Endothelial cell of umbilical vein (primary cell): Measurements from ENCODE around the gene PSME4. TPM values are rescaled to one million over a fixed set of nuclear protein-coding genes. Genes with fewer than 3 reads are reported as not detected.
A peak's percentile ranks its signal among the peaks of the same experiment; 100 is the strongest.

Experiments
- BruUV-seq: library from RNA; stranded (reverse); fragments of 400-500 nt; replicated peaks from 2 replicates; lab custom pipeline; 2021; lab: Mats Ljungman, UMichigan
- CTCF ChIA-PET: fragments of 300-600, 350-600 bp; sonication (Branson Sonifier 250); formaldehyde crosslinking; loops from one replicate; lab custom pipeline; 2021; ENCODE audit warnings: antibody characterized with exemption, inconsistent platforms; lab: Charles Lee
- POLR2A ChIA-PET: fragments of 300-600, 350-600 bp; sonication (Branson Sonifier 250); formaldehyde crosslinking; loops from one replicate; lab custom pipeline; 2021; ENCODE audit warnings: antibody characterized with exemption, inconsistent platforms; lab: Charles Lee
- DNase-seq: peaks from one replicate; pipeline ENCODE4 v3.0.0-alpha.2; 2011; ENCODE audit warnings: low read depth, low spot score
- FAIRE-seq: peaks from 2 replicates; lab custom pipeline; 2011; peaks lifted over from hg19 to GRCh38; lab: Jason Lieb, UNC
- H2AFZ ChIP-seq: 2 replicates; pipeline ENCODE4 v1.6.0; 2012; ENCODE audit warnings: low read depth, low read length, control low read depth, inconsistent platforms
- H3K27ac ChIP-seq: 2 replicates; pipeline ENCODE4 v1.5.1; 2011; ENCODE audit warnings: low read depth, mild to moderate bottlenecking, control low read depth, low read length, moderate library complexity; ENCODE audit not compliant: insufficient read depth
- H3K27me3 ChIP-seq, 2 experiments: 2 replicates each; pipeline versions ENCODE4 v1.6.0 to v1.6.1; 2011; ENCODE audit warnings: low read length in 2 of 2, mixed read lengths in 1 of 2; ENCODE audit not compliant: control insufficient read depth in 2 of 2, insufficient read depth in 2 of 2
- H3K36me3 ChIP-seq, 2 experiments: 2 replicates in 1 of 2; 3 replicates in 1 of 2; pipeline ENCODE4 v1.5.1; 2011; ENCODE audit warnings: low read length in 2 of 2, mild to moderate bottlenecking in 1 of 2, moderate library complexity in 1 of 2; ENCODE audit not compliant: control insufficient read depth in 2 of 2, insufficient read depth in 2 of 2; ENCODE audit errors: extremely low read depth in 1 of 2
- H3K4me1 ChIP-seq: 3 replicates; pipeline ENCODE4 v1.5.1; 2011; ENCODE audit warnings: mild to moderate bottlenecking, low read length; ENCODE audit not compliant: control insufficient read depth, insufficient read depth; ENCODE audit errors: extremely low read depth
- H3K4me2 ChIP-seq: 2 replicates; pipeline ENCODE4 v1.6.1; 2011; ENCODE audit warnings: low read length, control low read depth, mixed read lengths; ENCODE audit not compliant: insufficient read depth
- H3K4me3 ChIP-seq, 3 experiments: fragments of 200-600 bp in 1 of 3; sonication (generic), shearing (Covaris generic) in 1 of 3; replicated peaks in 1 of 3; 2 replicates each; pipeline ENCODE4 v1.5.1; 2011 to 2016; ENCODE audit warnings: control low read depth in 3 of 3, low read length in 3 of 3, mild to moderate bottlenecking in 2 of 3, inconsistent platforms in 1 of 3, low read depth in 1 of 3, moderate library complexity in 1 of 3; ENCODE audit not compliant: insufficient read depth in 1 of 3
- H3K79me2 ChIP-seq: 2 replicates; pipeline ENCODE4 v1.6.0; 2012; ENCODE audit warnings: low read length, inconsistent platforms; ENCODE audit not compliant: control insufficient read depth, insufficient read depth
- H3K9ac ChIP-seq: replicated peaks from 2 replicates; pipeline ENCODE3; 2011; ENCODE audit warnings: low read length, control low read depth; ENCODE audit not compliant: insufficient read depth; ENCODE audit errors: extremely low read depth
- H3K9me1 ChIP-seq: replicated peaks from 3 replicates; pipeline ENCODE4 v1.6.0; 2011; ENCODE audit warnings: mild to moderate bottlenecking, low read length; ENCODE audit not compliant: control insufficient read depth, insufficient read depth; ENCODE audit errors: extremely low read depth
- H3K9me3 ChIP-seq: replicated peaks from 2 replicates; pipeline ENCODE4 v1.5.1; 2012; ENCODE audit warnings: low read length, inconsistent platforms; ENCODE audit not compliant: control insufficient read depth, insufficient read depth
- H4K20me1 ChIP-seq: replicated peaks from 2 replicates; pipeline ENCODE3; 2011; ENCODE audit warnings: mild to moderate bottlenecking, low read length; ENCODE audit not compliant: control insufficient read depth, insufficient read depth; ENCODE audit errors: extremely low read depth
- CTCF ChIP-seq, 2 donors: IDR thresholded peaks; 1 replicate in 1 of 2; 2 replicates in 1 of 2; pipeline ENCODE4 v1.5.1; 2011; ENCODE audit warnings: low read length in 2 of 2, mild to moderate bottlenecking in 2 of 2, moderate library complexity in 2 of 2, control low read depth in 1 of 2, inconsistent platforms in 1 of 2, low read depth in 1 of 2; ENCODE audit not compliant: insufficient read depth in 1 of 2; ENCODE audit errors: extremely low read depth in 1 of 2
- EZH2 ChIP-seq: IDR thresholded peaks from 2 replicates; pipeline ENCODE4 v1.6.1; 2012; ENCODE audit warnings: borderline replicate concordance, low read depth, mild to moderate bottlenecking, moderate library complexity, low read length, inconsistent platforms; ENCODE audit not compliant: severe bottlenecking
- FOS ChIP-seq: IDR thresholded peaks from 2 replicates; pipeline ENCODE4 v1.6.1; 2011; ENCODE audit warnings: mild to moderate bottlenecking, low read length, moderate library complexity, borderline replicate concordance; ENCODE audit not compliant: insufficient read depth
- GATA2 ChIP-seq: IDR thresholded peaks from 2 replicates; pipeline ENCODE4 v1.7.0; 2011; ENCODE audit warnings: low read depth, mild to moderate bottlenecking, moderate library complexity, mixed read lengths, low read length; ENCODE audit not compliant: insufficient read length, insufficient read depth
- JUN ChIP-seq: IDR thresholded peaks from 2 replicates; pipeline ENCODE4 v1.6.1; 2011; ENCODE audit warnings: borderline replicate concordance, low read depth; ENCODE audit not compliant: insufficient read length, insufficient read depth
- MAX ChIP-seq: IDR thresholded peaks from 2 replicates; pipeline ENCODE4 v1.6.1; 2011; ENCODE audit not compliant: insufficient read depth, insufficient read length
- MYC ChIP-seq: IDR thresholded peaks from one replicate; pipeline ENCODE4 v1.6.1; 2011; ENCODE audit warnings: mild to moderate bottlenecking, low read depth, low read length
- POLR2A ChIP-seq: IDR thresholded peaks from 2 replicates; pipeline ENCODE4 v1.6.1; 2012; ENCODE audit warnings: low read depth, mild to moderate bottlenecking, control low read depth, low read length
- POLR2AphosphoS5 ChIP-seq: IDR thresholded peaks from 2 replicates; pipeline ENCODE4 v1.6.1; 2012; ENCODE audit warnings: low read depth, mild to moderate bottlenecking, control low read depth, low read length, moderate library complexity; ENCODE audit not compliant: insufficient read depth
- dilution Hi-C: fragments of 300-500 bp; cut with MboI; formaldehyde crosslinking; loops from one replicate; pipeline ENCODE4 v1.15.0; 2019; ENCODE audit warnings: low sequenced_read_pairs; ENCODE audit not compliant: extremely low pct_ligation_motif_present
- intact Hi-C: fragments of 100-400 bp; cut with micrococcal nuclease; formaldehyde crosslinking; loops from one replicate; pipeline ENCODE4 v1.10.0; 2022
- polyA plus RNA-seq, 4 experiments: library from polyadenylated mRNA; depleted of rRNA in 3 of 4; stranded (reverse) in 3 of 4; unstranded in 1 of 4; fragments of >200 nt; gene quantifications; 2 replicates each; pipeline versions ENCODE4 v1.2.1 to v1.2.3, GENCODE V29; 2011 to 2012; ENCODE audit warnings: missing spikeins in 1 of 4
- total RNA-seq: library from RNA; stranded (reverse); gene quantifications from 2 replicates; pipeline ENCODE4 v1.2.3, GENCODE V29; 2021

Gene PSME4
- total and polyA plus RNA-seq, 2 donors (not counting 3 experiments of a cell fraction or from before 2014, with no cell fraction given) = 24.7 to 82.6 TPM

GRCh38 chr2:53949457-53949856, 21.3 kb downstream of the PSME4 start:
- Histone ChIP-seq H3K9me3 (no peaks in the 10 kb centered on the region), H3K27me3 (no peaks in the 10 kb centered on the region), H3K9me1 (no peaks in the 10 kb centered on the region), H3K9ac (no peak overlapping the region), H3K27ac (no peak overlapping the region), H3K4me2 (peak overlapping the region; percentile 26), H3K4me1 (peaks cover 9% of the 10 kb centered on the region), H3K36me3 (peaks cover 2 to 11% of the 10 kb centered on the region in 2 experiments), H4K20me1 (no peaks in the 10 kb centered on the region), H2AFZ (no peak overlapping the region), H3K79me2 (peaks cover 73% of the 10 kb centered on the region), H3K4me3 (no peak overlapping the region)
- dilution Hi-C loops = no loop called here
- DNase-seq (peak; percentile 83), FAIRE-seq (peak; percentile 33)
- intact Hi-C loops = no loop called here
- ChIA-PET POLR2A (interaction anchor here (0.9 to 1.0 kb wide), 2 partner anchors 10 to 20 kb away, joined by 4 to 5 read pairs; no protein-coding TSS in a partner anchor), CTCF (interaction anchor here (0.8 to 1.1 kb wide), 4 partner anchors 10 to 157 kb away, joined by 3 to 4 read pairs (median 3); no protein-coding TSS in a partner anchor)
- no peak for TF ChIP-seq EZH2
- TF ChIP-seq POLR2AphosphoS5 = no peak
- peak; percentile 49 for TF ChIP-seq JUN
- no peak for TF ChIP-seq CTCF (IDR thresholded peaks at IDR 0.05; ENCODE audit: extremely low read depth in 1 of 2, insufficient read depth in 1 of 2, low read depth in 1 of 2, low read length in 2 of 2)
- peak; percentile 59 for TF ChIP-seq FOS
- no TSS peak for BruUV-seq

- Histone ChIP-seq H3K4me2 (no peak overlapping the region), H3K27ac (no peak overlapping the region), H2AFZ (no peak overlapping the region), H4K20me1 (no peaks in the 10 kb centered on the region), H3K9ac (no peak overlapping the region), H3K27me3 (no peaks in the 10 kb centered on the region), H3K9me1 (no peaks in the 10 kb centered on the region), H3K79me2 (peaks cover 56% of the 10 kb centered on the region), H3K36me3 (peaks cover 2 to 12% of the 10 kb centered on the region in 2 experiments), H3K4me3 (no peak overlapping the region), H3K9me3 (no peaks in the 10 kb centered on the region), H3K4me1 (peaks cover 10% of the 10 kb centered on the region)
- ChIA-PET POLR2A (no interaction called here), CTCF (interaction anchor here (1.2 to 1.4 kb wide), 2 partner anchors 12 to 24 kb away, joined by 3 to 4 read pairs; no protein-coding TSS in a partner anchor)
- FAIRE-seq = no peak
- DNase-seq = no peak
- BruUV-seq = no TSS peak
- intact Hi-C loops (no loop called here), dilution Hi-C loops (no loop called here)
- TF ChIP-seq CTCF (IDR thresholded peaks at IDR 0.05; ENCODE audit: extremely low read depth in 1 of 2, insufficient read depth in 1 of 2, low read depth in 1 of 2, low read length in 2 of 2) (no peak), MAX (no peak), POLR2A (no peak), EZH2 (no peak), JUN (no peak), FOS (no peak), GATA2 (no peak), MYC (no peak), POLR2AphosphoS5 (no peak)
Measured at GRCh38 chr2:53945538-53945937, 25.3 kb downstream of the PSME4 start.
